Activated CD4-positive, alpha-beta memory T cell treated with anti-CD3 and anti-CD28 coated beads for 36 hours (primary cell): Measurements from ENCODE around the gene U2AF1L4. TPM values are rescaled to one million over a fixed set of nuclear protein-coding genes. Genes with fewer than 3 reads are reported as not detected.

Experiments
- CTCF ChIA-PET: fragments of 350-600 bp; sonication (Branson Sonifier 250); formaldehyde crosslinking; loops from one replicate; lab custom pipeline; 2021; ENCODE audit warnings: antibody characterized with exemption, inconsistent platforms; lab: Charles Lee
- POLR2A ChIA-PET: fragments of 350-600 bp; sonication (Branson Sonifier 250); formaldehyde crosslinking; loops from one replicate; lab custom pipeline; 2021; ENCODE audit warnings: antibody characterized with exemption; lab: Charles Lee
- DNase-seq: peaks from one replicate; pipeline ENCODE4 v3.0.0-alpha.2; 2020
- H3K27ac Mint-ChIP-seq: one replicate; pipeline ENCODE4 v1.8.0; 2021; ENCODE audit warnings: mixed read lengths
- H3K27me3 Mint-ChIP-seq: one replicate; pipeline ENCODE4 v1.8.0; 2021; ENCODE audit warnings: mixed read lengths
- H3K36me3 Mint-ChIP-seq: one replicate; pipeline ENCODE4 v1.8.0; 2021; ENCODE audit warnings: mixed read lengths
- H3K4me1 Mint-ChIP-seq: one replicate; pipeline ENCODE4 v1.8.0; 2021; ENCODE audit warnings: low read depth, mixed read lengths
- H3K4me3 Mint-ChIP-seq: one replicate; pipeline ENCODE4 v1.8.0; 2021; ENCODE audit warnings: mild to moderate bottlenecking, mixed read lengths
- H3K9me3 Mint-ChIP-seq: one replicate; pipeline ENCODE4 v1.8.0; 2021; ENCODE audit warnings: mixed read lengths
- intact Hi-C: fragments of 100-400 bp; cut with micrococcal nuclease; formaldehyde crosslinking; loops from one replicate; pipeline ENCODE4 v1.15.1; 2023
- total RNA-seq, 2 experiments: library from RNA; stranded (reverse); gene quantifications; one replicate each; pipeline ENCODE4 v1.2.3, GENCODE V29; 2021

U2AF1L4 gene
- total RNA-seq, 2 experiments from 2014 or later, result 34.6 to 37.8 TPM

- Mint-ChIP-seq H3K4me3 (no peak overlapping the region), H3K27ac (no peak overlapping the region), H3K9me3 (no peaks in the 10 kb centered on the region), H3K27me3 (no peaks in the 10 kb centered on the region), H3K4me1 (no peaks in the 10 kb centered on the region), H3K36me3 (peaks cover 1% of the 10 kb centered on the region)
- intact Hi-C loops, result no loop called here
- DNase-seq, result no peak
- ChIA-PET POLR2A (no interaction called here), CTCF (no interaction called here)
These were observed 42.1 kb upstream of the U2AF1L4 start for GRCh38 chr19:35787227-35787799.

- H3K36me3 Mint-ChIP-seq, result peaks cover 3% of the 10 kb centered on the region
- ChIA-PET POLR2A (interaction anchor here (1.0 kb wide), 1 partner anchor 49 kb away, joined by 3 read pairs; no protein-coding TSS in a partner anchor), CTCF (no interaction called here)
- H3K27me3 Mint-ChIP-seq, result no peaks in the 10 kb centered on the region
- H3K27ac Mint-ChIP-seq, result no peak overlapping the region
- intact Hi-C loops, result no loop called here
- no peak overlapping the region for H3K4me3 Mint-ChIP-seq
- no peaks in the 10 kb centered on the region for H3K4me1 Mint-ChIP-seq
- DNase-seq, result no peak
- no peaks in the 10 kb centered on the region for H3K9me3 Mint-ChIP-seq
These were observed 41.3 kb upstream of the U2AF1L4 start for GRCh38 chr19:35786299-35787160.

GRCh38 chr19:35785339-35785627, 40.1 kb upstream of the U2AF1L4 start:
- no peaks in the 10 kb centered on the region for H3K9me3 Mint-ChIP-seq
- CTCF ChIA-PET, result no interaction called here
- H3K36me3 Mint-ChIP-seq, result peaks cover 3% of the 10 kb centered on the region
- POLR2A ChIA-PET, result no interaction called here
- no peak overlapping the region for H3K27ac Mint-ChIP-seq
- H3K4me3 Mint-ChIP-seq, result no peak overlapping the region
- no peak for DNase-seq
- intact Hi-C loops, result no loop called here
- no peaks in the 10 kb centered on the region for H3K27me3 Mint-ChIP-seq
- H3K4me1 Mint-ChIP-seq, result no peaks in the 10 kb centered on the region

GRCh38 chr19:35784503-35785338, 39.5 kb upstream of the U2AF1L4 start:
- POLR2A ChIA-PET, result interaction anchor here (0.6 kb wide), 1 partner anchor 330 kb away, joined by 3 read pairs; no protein-coding TSS in a partner anchor
- H3K4me3 Mint-ChIP-seq, result no peak overlapping the region
- H3K9me3 Mint-ChIP-seq, result no peaks in the 10 kb centered on the region
- no peaks in the 10 kb centered on the region for H3K27me3 Mint-ChIP-seq
- H3K27ac Mint-ChIP-seq, result no peak overlapping the region
- intact Hi-C loops, result no loop called here
- CTCF ChIA-PET, result no interaction called here
- peaks cover 3% of the 10 kb centered on the region for H3K36me3 Mint-ChIP-seq
- H3K4me1 Mint-ChIP-seq, result no peaks in the 10 kb centered on the region
- DNase-seq, result no peak

- POLR2A ChIA-PET, result no interaction called here
- Mint-ChIP-seq H3K27me3 (no peaks in the 10 kb centered on the region), H3K36me3 (peaks cover 3% of the 10 kb centered on the region), H3K27ac (no peak overlapping the region), H3K4me1 (no peaks in the 10 kb centered on the region), H3K4me3 (no peak overlapping the region), H3K9me3 (no peaks in the 10 kb centered on the region)
- no peak for DNase-seq
- intact Hi-C loops, result no loop called here
- CTCF ChIA-PET, result no interaction called here
These were observed 38.5 kb upstream of the U2AF1L4 start for GRCh38 chr19:35783469-35784434.

GRCh38 chr19:35782589-35782988, 37.4 kb upstream of the U2AF1L4 start:
- Mint-ChIP-seq H3K27ac (no peak overlapping the region), H3K9me3 (no peaks in the 10 kb centered on the region), H3K36me3 (peaks cover 3% of the 10 kb centered on the region), H3K4me3 (no peak overlapping the region), H3K4me1 (no peaks in the 10 kb centered on the region), H3K27me3 (no peaks in the 10 kb centered on the region)
- intact Hi-C loops, result no loop called here
- no peak for DNase-seq
- ChIA-PET POLR2A (no interaction called here), CTCF (no interaction called here)

- intact Hi-C loops, result no loop called here
These were observed 36.4 kb upstream of the U2AF1L4 start for GRCh38 chr19:35781650-35782049.

GRCh38 chr19:35780717-35781116, 35.5 kb upstream of the U2AF1L4 start:
- H3K4me1 Mint-ChIP-seq, result peaks cover 9% of the 10 kb centered on the region
- DNase-seq, result no peak
- ChIA-PET POLR2A (no interaction called here), CTCF (no interaction called here)
- intact Hi-C loops, result no loop called here
- H3K9me3 Mint-ChIP-seq, result no peaks in the 10 kb centered on the region
- H3K27me3 Mint-ChIP-seq, result no peaks in the 10 kb centered on the region
- H3K4me3 Mint-ChIP-seq, result no peak overlapping the region
- H3K27ac Mint-ChIP-seq, result no peak overlapping the region
- peaks cover 3% of the 10 kb centered on the region for H3K36me3 Mint-ChIP-seq

More at GRCh38 chr19:35781650-35782049, 36.4 kb upstream of the U2AF1L4 start:
- Mint-ChIP-seq H3K36me3 (peaks cover 3% of the 10 kb centered on the region), H3K4me3 (no peak overlapping the region), H3K4me1 (peaks cover 4% of the 10 kb centered on the region), H3K27me3 (no peaks in the 10 kb centered on the region), H3K27ac (no peak overlapping the region), H3K9me3 (no peaks in the 10 kb centered on the region)
- DNase-seq, result no peak
- CTCF ChIA-PET, result no interaction called here
- POLR2A ChIA-PET, result no interaction called here

GRCh38 chr19:35780058-35780457, 34.8 kb upstream of the U2AF1L4 start:
- H3K27me3 Mint-ChIP-seq, result no peaks in the 10 kb centered on the region
- ChIA-PET POLR2A (no interaction called here), CTCF (no interaction called here)
- H3K36me3 Mint-ChIP-seq, result peaks cover 3% of the 10 kb centered on the region
- no peak overlapping the region for H3K27ac Mint-ChIP-seq
- H3K9me3 Mint-ChIP-seq, result no peaks in the 10 kb centered on the region
- no peak for DNase-seq
- H3K4me3 Mint-ChIP-seq, result no peak overlapping the region
- intact Hi-C loops, result no loop called here
- H3K4me1 Mint-ChIP-seq, result peaks cover 9% of the 10 kb centered on the region

GRCh38 chr19:35779033-35779432, 33.8 kb upstream of the U2AF1L4 start:
- ChIA-PET POLR2A (interaction anchor here (0.6 kb wide), 1 partner anchor 242 kb away, joined by 3 read pairs; no protein-coding TSS in a partner anchor), CTCF (no interaction called here)
- Mint-ChIP-seq H3K27ac (no peak overlapping the region), H3K36me3 (peaks cover 3% of the 10 kb centered on the region), H3K4me3 (no peak overlapping the region), H3K4me1 (peaks cover 15% of the 10 kb centered on the region), H3K9me3 (no peaks in the 10 kb centered on the region), H3K27me3 (no peaks in the 10 kb centered on the region)
- intact Hi-C loops, result no loop called here
- DNase-seq, result no peak

- no peak for DNase-seq
- ChIA-PET POLR2A (no interaction called here), CTCF (no interaction called here)
- Mint-ChIP-seq H3K4me1 (peaks cover 15% of the 10 kb centered on the region), H3K27ac (no peak overlapping the region), H3K36me3 (peaks cover 3% of the 10 kb centered on the region), H3K9me3 (no peaks in the 10 kb centered on the region), H3K27me3 (no peaks in the 10 kb centered on the region), H3K4me3 (peak overlapping the region; percentile 23)
- intact Hi-C loops, result no loop called here
These were observed 32.7 kb upstream of the U2AF1L4 start for GRCh38 chr19:35777961-35778360.
